Vagina (tissue), 2 donors: ENCODE data around the gene REXO1.

Source experiments
- CTCF ChIP-seq, 3 experiments: fragments of 450-650 bp in 2 of 3; fragments of 200-600 bp in 1 of 3; sonication (generic) in 1 of 3; IDR thresholded peaks; one replicate each; pipeline ENCODE4 v1.5.1; 2017 to 2019; ENCODE audit warnings: antibody characterized with exemption in 3 of 3, mild to moderate bottlenecking in 2 of 3, moderate library complexity in 2 of 3
- POLR2A ChIP-seq, 2 donors: fragments of 450-650 bp; IDR thresholded peaks; one replicate each; pipeline ENCODE4 v1.6.1; 2017; ENCODE audit warnings: antibody characterized with exemption in 2 of 2, mild to moderate bottlenecking in 2 of 2, moderate library complexity in 2 of 2
- POLR2AphosphoS5 ChIP-seq, 2 donors: sonication (generic); formaldehyde crosslinking; IDR thresholded peaks; one replicate each; pipeline ENCODE4 v1.9.0; 2017; ENCODE audit warnings: antibody characterized with exemption in 2 of 2, mild to moderate bottlenecking in 2 of 2, low read depth in 1 of 2; ENCODE audit not compliant: insufficient read depth in 1 of 2

GRCh38 chr19:1848399-1849131 lies at the start of gene REXO1:
- peak; percentile 73 to 92 (median 83) for TF ChIP-seq CTCF (IDR thresholded peaks at IDR 0.05)
- TF ChIP-seq POLR2AphosphoS5 (IDR thresholded peaks at IDR 0.05; ENCODE audit: insufficient read depth in 1 of 2, low read depth in 1 of 2), result peak; percentile 66 to 67
- TF ChIP-seq POLR2A (IDR thresholded peaks at IDR 0.05), result peak in 1 of 2 donors; percentile 54
